Panc1 (cell line): ENCODE data around the gene SH3BP5. TPM values are rescaled to one million over a fixed set of nuclear protein-coding genes. Genes with fewer than 3 reads are reported as not detected.

Experiments
- ATAC-seq: fragments of 200-7000 bp; cut with Tn5 transposase; 2 replicates; pipeline ENCODE4 v1.9.1; 2020; ENCODE audit warnings: mild to moderate bottlenecking, moderate library complexity
- BruUV-seq: library from RNA; stranded (reverse); fragments of 400-500 nt; replicated peaks from 2 replicates; lab custom pipeline; 2021; lab: Mats Ljungman, UMichigan
- CTCF ChIA-PET: fragments of 300-600 bp; sonication (Branson Sonifier 250); formaldehyde crosslinking; loops from one replicate; lab custom pipeline; 2022; ENCODE audit warnings: antibody characterized with exemption; lab: Charles Lee
- POLR2A ChIA-PET: fragments of 300-600 bp; sonication (Branson Sonifier 250); formaldehyde crosslinking; loops from one replicate; lab custom pipeline; 2022; ENCODE audit warnings: antibody characterized with exemption; lab: Charles Lee
- DNase-seq: peaks from one replicate; pipeline ENCODE4 v3.0.0-alpha.2; 2010; ENCODE audit warnings: low read depth, low spot score
- H3K27ac ChIP-seq: 2 replicates; pipeline ENCODE4 v1.5.1; 2011; ENCODE audit warnings: mild to moderate bottlenecking, low read length, inconsistent platforms
- H3K27me3 ChIP-seq: fragments of 200-500 bp; sonication (Bioruptor generic); 2 replicates; pipeline ENCODE4 v1.6.0; 2014; ENCODE audit warnings: low read length, inconsistent platforms; ENCODE audit not compliant: control insufficient read depth, insufficient read depth
- H3K36me3 ChIP-seq: fragments of 200-500 bp; sonication (Bioruptor generic); 2 replicates; pipeline ENCODE4 v1.5.1; 2014; ENCODE audit warnings: inconsistent platforms, mild to moderate bottlenecking, low read length, moderate library complexity; ENCODE audit not compliant: control insufficient read depth, insufficient read depth
- H3K4me1 ChIP-seq: 2 replicates; pipeline ENCODE4 v1.5.1; 2011; ENCODE audit warnings: inconsistent platforms, mild to moderate bottlenecking, low read length, moderate library complexity; ENCODE audit not compliant: control insufficient read depth, insufficient read depth
- H3K4me3 ChIP-seq, 2 experiments: 2 replicates each; pipeline ENCODE4 v1.5.1; 2011 to 2012; ENCODE audit warnings: low read depth in 2 of 2, low read length in 2 of 2, mild to moderate bottlenecking in 2 of 2, inconsistent platforms in 1 of 2, moderate library complexity in 1 of 2
- H3K9me3 ChIP-seq: fragments of 200-500 bp; sonication (Bioruptor generic); 2 replicates; pipeline ENCODE4 v1.5.1; 2014; ENCODE audit warnings: low read depth, mild to moderate bottlenecking, inconsistent platforms, low read length, moderate library complexity; ENCODE audit not compliant: control insufficient read depth, insufficient read depth
- POLR2AphosphoS5 ChIP-seq: IDR thresholded peaks from 2 replicates; pipeline ENCODE4 v1.6.1; 2012; ENCODE audit warnings: mild to moderate bottlenecking, low read depth, low read length, moderate library complexity
- REST ChIP-seq, 2 experiments: IDR thresholded peaks; 2 replicates each; pipeline ENCODE4 v1.6.1; 2011 to 2012; ENCODE audit warnings: low read depth in 2 of 2, control low read depth in 1 of 2, low read length in 1 of 2, mild to moderate bottlenecking in 1 of 2, moderate library complexity in 1 of 2; ENCODE audit not compliant: insufficient read depth in 1 of 2
- SIN3A ChIP-seq: IDR thresholded peaks from 2 replicates; pipeline ENCODE4 v1.6.1; 2012; ENCODE audit warnings: low read depth, mild to moderate bottlenecking, low read length, moderate library complexity, borderline replicate concordance; ENCODE audit not compliant: insufficient read depth
- TCF7L2 ChIP-seq: IDR thresholded peaks from 2 replicates; pipeline ENCODE4 v1.6.1; 2011; ENCODE audit warnings: mild to moderate bottlenecking, low read depth, low read length, inconsistent platforms
- in situ Hi-C: cut with HindIII; loops from 2 replicates; pipeline ENCODE4 v1.10.0; 2016; ENCODE audit warnings: low sequenced_read_pairs, low pct_unique_long_range_greater_than_20kb
- intact Hi-C: fragments of 100-400 bp; cut with micrococcal nuclease; formaldehyde crosslinking; loops from one replicate; pipeline ENCODE4 v1.10.0; 2022; ENCODE audit not compliant: unreplicated experiment
- total RNA-seq: library from RNA; stranded (reverse); gene quantifications from one replicate; pipeline ENCODE4 v1.2.1, GENCODE V29; 2021; ENCODE audit not compliant: unreplicated experiment
- TF ChIP-seq, protein P1 (sequence below): fragments of 450-650 bp; IDR thresholded peaks from 2 replicates; pipeline ENCODE4 v1.5.1; 2017; ENCODE audit warnings: mild to moderate bottlenecking

SH3BP5 gene
- total RNA-seq, 1 experiment from 2014 or later, result 12.0 TPM

DNA sequence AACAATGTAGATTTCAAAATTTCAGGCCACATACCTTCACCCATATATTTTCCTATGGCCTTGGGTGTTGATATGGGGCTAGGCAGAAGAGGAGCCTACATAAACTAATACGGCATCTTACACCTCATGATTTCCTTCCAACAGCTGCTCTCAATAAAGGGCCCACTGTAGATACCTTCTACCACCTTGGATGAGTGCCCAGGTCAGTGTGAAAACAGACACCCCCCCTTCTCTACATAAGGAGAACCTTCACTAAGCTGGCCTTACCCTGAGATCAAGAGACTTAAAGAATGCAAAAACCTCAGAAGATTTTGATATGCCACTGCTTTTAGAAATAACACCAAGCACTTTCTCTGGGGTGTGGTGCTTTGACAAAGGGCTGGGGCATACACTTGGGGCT lies 42.7 kb downstream of the SH3BP5 start:
- BruUV-seq, result no TSS peak
- CTCF ChIA-PET, result no interaction called here
- Histone ChIP-seq H3K27ac (no peak overlapping the region), H3K4me3 (no peak overlapping the region), H3K36me3 (no peaks in the 10 kb centered on the region), H3K4me1 (no peaks in the 10 kb centered on the region), H3K27me3 (no peaks in the 10 kb centered on the region), H3K9me3 (no peaks in the 10 kb centered on the region)
- intact Hi-C loops, result no loop called here
- POLR2A ChIA-PET, result no interaction called here
- TF ChIP-seq, protein P1, sequence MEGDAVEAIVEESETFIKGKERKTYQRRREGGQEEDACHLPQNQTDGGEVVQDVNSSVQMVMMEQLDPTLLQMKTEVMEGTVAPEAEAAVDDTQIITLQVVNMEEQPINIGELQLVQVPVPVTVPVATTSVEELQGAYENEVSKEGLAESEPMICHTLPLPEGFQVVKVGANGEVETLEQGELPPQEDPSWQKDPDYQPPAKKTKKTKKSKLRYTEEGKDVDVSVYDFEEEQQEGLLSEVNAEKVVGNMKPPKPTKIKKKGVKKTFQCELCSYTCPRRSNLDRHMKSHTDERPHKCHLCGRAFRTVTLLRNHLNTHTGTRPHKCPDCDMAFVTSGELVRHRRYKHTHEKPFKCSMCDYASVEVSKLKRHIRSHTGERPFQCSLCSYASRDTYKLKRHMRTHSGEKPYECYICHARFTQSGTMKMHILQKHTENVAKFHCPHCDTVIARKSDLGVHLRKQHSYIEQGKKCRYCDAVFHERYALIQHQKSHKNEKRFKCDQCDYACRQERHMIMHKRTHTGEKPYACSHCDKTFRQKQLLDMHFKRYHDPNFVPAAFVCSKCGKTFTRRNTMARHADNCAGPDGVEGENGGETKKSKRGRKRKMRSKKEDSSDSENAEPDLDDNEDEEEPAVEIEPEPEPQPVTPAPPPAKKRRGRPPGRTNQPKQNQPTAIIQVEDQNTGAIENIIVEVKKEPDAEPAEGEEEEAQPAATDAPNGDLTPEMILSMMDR, result no peak
- TF ChIP-seq TCF7L2 (no peak), POLR2AphosphoS5 (no peak), REST (IDR thresholded peaks at IDR 0.05; ENCODE audit: insufficient read depth in 1 of 2, low read depth in 2 of 2, low read length in 1 of 2) (no peak), SIN3A (no peak)
- in situ Hi-C loops, result no loop called here
- DNase-seq (no peak), ATAC-seq (no peak)

DNA sequence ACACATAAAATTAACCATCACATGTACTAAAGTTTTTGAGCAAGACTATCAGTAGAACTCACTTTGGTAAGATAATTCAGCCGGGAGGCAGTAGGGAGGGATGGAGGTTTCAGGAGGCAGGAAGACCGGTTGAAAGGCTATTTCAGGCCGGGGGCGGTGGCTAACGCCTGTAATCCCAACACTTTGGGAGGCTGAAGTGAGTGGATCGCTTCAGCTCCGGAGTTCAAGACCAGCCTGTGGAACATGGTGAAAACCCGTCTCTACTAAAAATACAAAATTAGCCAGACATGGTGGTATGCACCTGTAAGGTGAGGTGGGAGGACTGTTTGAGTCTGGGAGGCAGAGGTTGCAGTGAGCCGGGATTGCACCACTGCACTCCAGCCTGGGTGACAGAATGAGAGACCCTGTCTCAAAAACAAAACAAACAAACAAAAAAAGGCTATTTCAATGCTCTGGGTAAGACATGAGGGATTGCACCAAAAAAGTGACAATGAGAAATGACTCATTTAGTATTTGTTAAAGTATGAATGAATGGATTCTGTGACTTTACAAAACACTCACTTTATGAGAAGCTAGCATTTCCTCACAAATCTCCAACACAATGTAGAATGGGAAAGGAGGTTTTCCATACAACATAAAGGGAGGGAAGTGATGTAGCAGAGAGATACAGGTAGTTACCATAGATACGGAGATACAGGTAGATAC lies 43.9 kb downstream of the SH3BP5 start:
- intact Hi-C loops, result no loop called here
- Histone ChIP-seq H3K4me1 (no peaks in the 10 kb centered on the region), H3K27me3 (no peaks in the 10 kb centered on the region), H3K27ac (no peak overlapping the region), H3K4me3 (no peak overlapping the region), H3K9me3 (no peaks in the 10 kb centered on the region), H3K36me3 (no peaks in the 10 kb centered on the region)
- POLR2A ChIA-PET, result no interaction called here
- DNase-seq (no peak), ATAC-seq (no peak)
- CTCF ChIA-PET, result no interaction called here
- TF ChIP-seq REST (IDR thresholded peaks at IDR 0.05; ENCODE audit: insufficient read depth in 1 of 2, low read depth in 2 of 2, low read length in 1 of 2) (no peak), POLR2AphosphoS5 (no peak)
- TF ChIP-seq, protein P1, result no peak
- BruUV-seq, result no TSS peak
- in situ Hi-C loops, result no loop called here
